GM23248 (cell line): ENCODE data around the gene TUBG1. TPM values are rescaled to one million over a fixed set of nuclear protein-coding genes. Genes with fewer than 3 reads are reported as not detected.

Source experiments
- DNase-seq: peaks from one replicate; pipeline ENCODE4 v3.0.0-alpha.2; 2015
- H2AFZ ChIP-seq: fragments of 200-600 bp; sonication (generic); 2 replicates; pipeline ENCODE4 v1.6.1; 2016; ENCODE audit warnings: antibody characterized with exemption
- H3F3A ChIP-seq: fragments of 200-600 bp; sonication (generic); 2 replicates; pipeline ENCODE4 v1.6.1; 2016; ENCODE audit warnings: mild to moderate bottlenecking, antibody characterized with exemption, mixed run types; ENCODE audit not compliant: insufficient read depth
- H3K27ac ChIP-seq: fragments of 200-600 bp; sonication (generic); 2 replicates; pipeline ENCODE4 v1.5.1; 2016; ENCODE audit warnings: mild to moderate bottlenecking
- H3K27me3 ChIP-seq: fragments of 200-600 bp; sonication (generic); replicated peaks from 2 replicates; pipeline ENCODE4 v1.6.1; 2016; ENCODE audit warnings: mild to moderate bottlenecking; ENCODE audit not compliant: insufficient read depth
- H3K36me3 ChIP-seq: fragments of 200-600 bp; sonication (generic); 2 replicates; pipeline ENCODE4 v1.6.1; 2016; ENCODE audit warnings: low read depth, mild to moderate bottlenecking
- H3K4me1 ChIP-seq: fragments of 200-600 bp; sonication (generic); 2 replicates; pipeline ENCODE4 v1.6.1; 2016; ENCODE audit warnings: mild to moderate bottlenecking; ENCODE audit not compliant: insufficient read depth
- H3K4me2 ChIP-seq: fragments of 200-600 bp; sonication (generic); one replicate; pipeline ENCODE4 v1.6.1; 2016; ENCODE audit warnings: mild to moderate bottlenecking; ENCODE audit not compliant: unreplicated experiment
- H3K4me3 ChIP-seq: fragments of 200-600 bp; sonication (generic); 2 replicates; pipeline ENCODE4 v1.5.1; 2016; ENCODE audit warnings: mild to moderate bottlenecking
- H3K79me2 ChIP-seq: fragments of 200-600 bp; sonication (generic); 2 replicates; pipeline ENCODE4 v1.6.1; 2016; ENCODE audit warnings: mild to moderate bottlenecking; ENCODE audit not compliant: insufficient read depth
- H3K9ac ChIP-seq: fragments of 200-600 bp; sonication (generic); 2 replicates; pipeline ENCODE4 v1.6.1; 2016; ENCODE audit warnings: mild to moderate bottlenecking
- H3K9me2 ChIP-seq: fragments of 200-600 bp; sonication (generic); 2 replicates; pipeline ENCODE4 v1.6.1; 2016; ENCODE audit warnings: mixed run types, mild to moderate bottlenecking, moderate library complexity; ENCODE audit not compliant: insufficient read depth
- H3K9me3 ChIP-seq: fragments of 200-600 bp; sonication (generic); one replicate; pipeline ENCODE4 v1.6.1; 2017; ENCODE audit warnings: low read depth
- H4K20me1 ChIP-seq: fragments of 200-600 bp; sonication (generic); 2 replicates; pipeline ENCODE4 v1.6.0; 2016; ENCODE audit not compliant: insufficient read depth
- EZH2 ChIP-seq: fragments of 200-600 bp; sonication (generic); IDR thresholded peaks from 2 replicates; pipeline ENCODE4 v1.6.1; 2018; ENCODE audit warnings: antibody characterized with exemption, mild to moderate bottlenecking; ENCODE audit not compliant: insufficient read depth, poor library complexity, severe bottlenecking
- EZH2phosphoT487 ChIP-seq: fragments of 200-600 bp; sonication (generic); IDR thresholded peaks from 2 replicates; pipeline ENCODE4 v1.6.1; 2018; ENCODE audit warnings: antibody characterized with exemption, moderate library complexity, mild to moderate bottlenecking, low read depth; ENCODE audit not compliant: insufficient read depth
- WGBS, 2 experiments: methylation state at CpG; one replicate each; pipeline ENCODE4 v1.1.6; 2015 to 2017; ENCODE audit warnings: low lambda C conversion rate in 2 of 2, low coverage in 1 of 2; ENCODE audit errors: missing lambda C conversion rate in 2 of 2; 5-methylcytosine and 5-hydroxymethylcytosine counted together
- in situ Hi-C: fragments of 300-500 bp; cut with MboI; formaldehyde crosslinking; loops from 2 replicates; pipeline ENCODE4 v1.15.0; 2020
- polyA plus RNA-seq: library from polyadenylated mRNA; unstranded; fragments of >200 nt; fragmentation: Nextera tagmentation; extraction: Ambion mirVana; gene quantifications from 2 replicates; pipeline ENCODE4 v1.2.1, GENCODE V29; 2016
- total RNA-seq: library from RNA; depleted of rRNA; stranded (reverse); fragments of >200 nt; shearing (Covaris generic); gene quantifications from 2 replicates; pipeline ENCODE4 v1.2.3, GENCODE V29; 2014

Gene TUBG1
- total and polyA plus RNA-seq, 2 experiments from 2014 or later = 53.0 to 95.3 TPM

- no peak overlapping the region; the same call in 1 of the 2 replicates for H3K27ac ChIP-seq
- H3K79me2 ChIP-seq = peaks cover 72% of the 10 kb centered on the region
- H4K20me1 ChIP-seq = no peaks in the 10 kb centered on the region
- TF ChIP-seq EZH2 = no peak
- no peak for TF ChIP-seq EZH2phosphoT487
- no peak overlapping the region for H2AFZ ChIP-seq
- H3K4me1 ChIP-seq = peaks cover 20% of the 10 kb centered on the region
- no peak overlapping the region for H3K9ac ChIP-seq
- in situ Hi-C loops = no loop called here
- H3K9me3 ChIP-seq = no peaks in the 10 kb centered on the region
- peaks cover 10% of the 10 kb centered on the region; the same call in 1 of the 2 replicates for H3K36me3 ChIP-seq
- H3K9me2 ChIP-seq = no peaks in the 10 kb centered on the region
- WGBS, 2 experiments = 90% methylated on average over 16 of the region's 16 CpGs
- no peak overlapping the region for H3K4me2 ChIP-seq
- no peaks in the 10 kb centered on the region for H3K27me3 ChIP-seq
- H3F3A ChIP-seq = 0 out of 2 replicates have a peak, but pooled peaks cover 12% of the 10 kb centered on the region
- H3K4me3 ChIP-seq = no peak overlapping the region
- DNase-seq = no peak
These were observed 43.8 kb upstream of the TUBG1 start for GRCh38 chr17:42565523-42566214.

- H3F3A ChIP-seq = 0 out of 2 replicates have a peak, but pooled peaks cover 11% of the 10 kb centered on the region
- peaks cover 18% of the 10 kb centered on the region for H3K4me1 ChIP-seq
- peaks cover 17% of the 10 kb centered on the region for H3K36me3 ChIP-seq
- peak overlapping the region; percentile 84; the same call in 1 of the 2 replicates for H3K9ac ChIP-seq
- H3K4me2 ChIP-seq = peak overlapping the region; percentile 31
- H3K79me2 ChIP-seq = peaks cover 76% of the 10 kb centered on the region
- H2AFZ ChIP-seq = peak overlapping the region; percentile 61
- no peaks in the 10 kb centered on the region for H4K20me1 ChIP-seq
- peak overlapping the region; percentile 12; the same call in 1 of the 2 replicates for H3K27ac ChIP-seq
- no peaks in the 10 kb centered on the region for H3K27me3 ChIP-seq
- in situ Hi-C loops = no loop called here
- peak overlapping the region; percentile 88 for H3K4me3 ChIP-seq
- no peak for TF ChIP-seq EZH2
- no peak for TF ChIP-seq EZH2phosphoT487
- H3K9me3 ChIP-seq = no peaks in the 10 kb centered on the region
- DNase-seq = no peak
- no peaks in the 10 kb centered on the region for H3K9me2 ChIP-seq
- 36 to 52% methylated on average over 23 to 27 of the region's 28 CpGs for WGBS, 2 experiments
These were observed 43.1 kb upstream of the TUBG1 start for GRCh38 chr17:42566215-42566882.

- Histone ChIP-seq H3K27ac (peak within 1 kb of the TSS; percentile 53), H2AFZ (peak within 1 kb of the TSS; percentile 61), H3K4me3 (peak within 1 kb of the TSS; percentile 88), H3K9ac (peak within 1 kb of the TSS; percentile 84), H3K79me2 (peaks cover 78% of the 10 kb centered on the region), H3K9me3 (no peaks in the 10 kb centered on the region), H3F3A (0 out of 2 replicates have a peak, but pooled peaks cover 11% of the 10 kb centered on the region), H3K9me2 (no peaks in the 10 kb centered on the region), H3K4me1 (peaks cover 15% of the 10 kb centered on the region; the same call in 1 of the 2 replicates), H4K20me1 (no peaks in the 10 kb centered on the region), H3K4me2 (peak within 1 kb of the TSS; percentile 81), H3K36me3 (peaks cover 24% of the 10 kb centered on the region), H3K27me3 (no peaks in the 10 kb centered on the region)
- in situ Hi-C loops = no loop called here
- peak; percentile 96 for DNase-seq
- WGBS, 2 experiments = 0% methylated on average over 42 to 49 of the region's 72 CpGs
- TF ChIP-seq EZH2phosphoT487 (no peak), EZH2 (no peak)
These were observed 42.5 kb upstream of the TUBG1 start, which contains the start of gene MLX for GRCh38 chr17:42566883-42567573. Gene MLX (plus strand): TSS chr17:42567100. CDS start chr17:42567125, 25 bp downstream.

- in situ Hi-C loops = no loop called here
- peaks cover 37% of the 10 kb centered on the region for H3K36me3 ChIP-seq
- H3K4me1 ChIP-seq = 0 out of 2 replicates have a peak, but pooled peaks cover 7% of the 10 kb centered on the region
- no peaks in the 10 kb centered on the region for H4K20me1 ChIP-seq
- H3K79me2 ChIP-seq = peaks cover 77% of the 10 kb centered on the region
- H3K4me2 ChIP-seq = peak overlapping the region; percentile 25
- no peak overlapping the region for H3K4me3 ChIP-seq
- peaks cover 20% of the 10 kb centered on the region; the same call in 1 of the 2 replicates for H3F3A ChIP-seq
- H3K9me2 ChIP-seq = no peaks in the 10 kb centered on the region
- H3K9me3 ChIP-seq = no peaks in the 10 kb centered on the region
- DNase-seq = no peak
- no peak overlapping the region for H2AFZ ChIP-seq
- H3K27ac ChIP-seq = no peak overlapping the region
- TF ChIP-seq EZH2phosphoT487 (no peak), EZH2 (no peak)
- 86 to 87% methylated on average over 14 of the region's 14 CpGs for WGBS, 2 experiments
- H3K9ac ChIP-seq = no peak overlapping the region
- no peaks in the 10 kb centered on the region for H3K27me3 ChIP-seq
These were observed 41.0 kb upstream of the TUBG1 start for GRCh38 chr17:42568341-42569111.
